ENCODE data around the gene PPIH.
"Not testable (repeated sequence)": the region's sequence is repeated elsewhere in the genome, so short reads cannot be mapped to it uniquely, and the experiment has no call there.

The PPIH gene

DNA sequence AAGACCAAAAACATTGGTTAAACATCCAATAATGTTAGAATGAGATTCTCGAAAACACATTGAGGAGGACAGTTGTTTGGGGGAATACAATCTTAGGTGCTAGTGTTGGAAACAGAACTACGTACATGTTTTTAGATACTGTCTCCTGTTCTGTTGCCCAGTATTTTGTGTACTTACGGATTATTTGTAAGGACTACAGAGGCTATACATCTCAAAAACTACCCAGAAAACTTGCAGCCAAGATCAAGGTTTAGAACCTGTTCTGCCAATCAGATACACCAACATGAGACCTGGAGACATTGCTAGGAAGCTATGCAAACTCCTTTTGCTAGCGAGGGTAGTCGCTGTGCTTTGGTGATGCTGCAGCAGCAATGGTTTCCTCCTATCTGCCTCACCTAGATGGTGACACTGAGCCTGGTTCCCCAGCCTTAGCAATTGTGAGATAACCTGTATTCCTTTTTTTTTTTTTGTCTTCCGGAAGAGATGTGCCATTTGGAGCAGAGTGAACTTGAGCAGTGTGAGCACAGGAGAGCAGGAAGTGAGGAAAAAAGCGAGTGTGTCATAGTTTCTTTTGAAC is 45.8 kb downstream of the PPIH start:
- Histone ChIP-seq H3K4me3 (replicated peaks; ENCODE audit: insufficient read depth, low read length) (no peak overlapping the region), H3K27ac (replicated peaks) (no peak overlapping the region), H3K27me3 (ENCODE audit: insufficient read depth, poor library complexity, severe bottlenecking) (no peaks in the 10 kb centered on the region)
- no peak for DNase-seq (ENCODE audit: low read depth in 1 of 2, low spot score in 1 of 2)
- TF ChIP-seq POLR2AphosphoS5 (IDR thresholded peaks at IDR 0.05; ENCODE audit: low read depth) (peak; percentile 68; the same call in 1 of the 2 replicates), SPI1 (IDR thresholded peaks at IDR 0.05; ENCODE audit: borderline replicate concordance, low read depth) (no peak)

DNA sequence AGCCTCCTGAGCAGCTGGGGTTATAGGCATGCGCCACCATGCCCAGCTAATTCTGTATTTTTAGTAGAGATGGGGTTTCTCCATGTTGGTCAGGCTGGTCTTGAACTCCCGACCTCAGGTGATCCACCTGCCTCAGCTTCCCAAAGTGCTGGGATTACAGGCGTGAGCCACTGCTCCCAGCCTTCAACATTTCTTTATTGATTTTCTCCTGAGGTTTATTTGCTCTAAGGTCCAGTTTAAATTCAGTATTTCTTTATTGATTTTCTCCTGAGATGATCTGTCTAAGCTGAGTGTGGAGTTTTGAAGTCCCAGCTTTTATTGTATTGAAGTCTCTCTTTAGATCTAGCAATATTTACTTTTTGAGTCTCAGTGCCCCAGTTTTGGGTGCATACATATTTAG is 54.6 kb downstream of the PPIH start:
- not testable (repeated sequence) for H3K4me3 ChIP-seq (replicated peaks; ENCODE audit: insufficient read depth, low read length); H3K27me3 ChIP-seq (ENCODE audit: insufficient read depth, poor library complexity, severe bottlenecking); H3K27ac ChIP-seq (replicated peaks); DNase-seq (ENCODE audit: low read depth in 1 of 2, low spot score in 1 of 2)

DNA sequence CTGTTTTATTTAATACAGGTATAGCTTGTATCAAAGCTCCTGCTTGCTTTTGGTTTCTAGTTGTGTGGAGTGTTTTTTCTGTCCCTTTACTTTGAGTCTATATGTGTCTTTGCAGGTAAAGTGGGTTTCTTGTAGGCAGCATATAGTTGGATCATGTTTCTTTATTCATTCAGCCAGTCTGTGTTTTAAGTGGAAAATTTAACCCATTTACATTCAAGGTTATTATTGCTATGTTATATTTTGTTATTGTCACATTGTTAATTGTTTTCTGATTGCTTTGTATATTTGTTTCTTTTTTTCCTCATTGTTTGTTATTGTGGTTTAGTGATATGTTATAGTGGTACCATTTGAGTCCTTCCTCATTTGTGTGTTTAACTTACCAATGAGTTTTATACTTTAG is 55.1 kb downstream of the PPIH start:
- TF ChIP-seq, protein P1, sequence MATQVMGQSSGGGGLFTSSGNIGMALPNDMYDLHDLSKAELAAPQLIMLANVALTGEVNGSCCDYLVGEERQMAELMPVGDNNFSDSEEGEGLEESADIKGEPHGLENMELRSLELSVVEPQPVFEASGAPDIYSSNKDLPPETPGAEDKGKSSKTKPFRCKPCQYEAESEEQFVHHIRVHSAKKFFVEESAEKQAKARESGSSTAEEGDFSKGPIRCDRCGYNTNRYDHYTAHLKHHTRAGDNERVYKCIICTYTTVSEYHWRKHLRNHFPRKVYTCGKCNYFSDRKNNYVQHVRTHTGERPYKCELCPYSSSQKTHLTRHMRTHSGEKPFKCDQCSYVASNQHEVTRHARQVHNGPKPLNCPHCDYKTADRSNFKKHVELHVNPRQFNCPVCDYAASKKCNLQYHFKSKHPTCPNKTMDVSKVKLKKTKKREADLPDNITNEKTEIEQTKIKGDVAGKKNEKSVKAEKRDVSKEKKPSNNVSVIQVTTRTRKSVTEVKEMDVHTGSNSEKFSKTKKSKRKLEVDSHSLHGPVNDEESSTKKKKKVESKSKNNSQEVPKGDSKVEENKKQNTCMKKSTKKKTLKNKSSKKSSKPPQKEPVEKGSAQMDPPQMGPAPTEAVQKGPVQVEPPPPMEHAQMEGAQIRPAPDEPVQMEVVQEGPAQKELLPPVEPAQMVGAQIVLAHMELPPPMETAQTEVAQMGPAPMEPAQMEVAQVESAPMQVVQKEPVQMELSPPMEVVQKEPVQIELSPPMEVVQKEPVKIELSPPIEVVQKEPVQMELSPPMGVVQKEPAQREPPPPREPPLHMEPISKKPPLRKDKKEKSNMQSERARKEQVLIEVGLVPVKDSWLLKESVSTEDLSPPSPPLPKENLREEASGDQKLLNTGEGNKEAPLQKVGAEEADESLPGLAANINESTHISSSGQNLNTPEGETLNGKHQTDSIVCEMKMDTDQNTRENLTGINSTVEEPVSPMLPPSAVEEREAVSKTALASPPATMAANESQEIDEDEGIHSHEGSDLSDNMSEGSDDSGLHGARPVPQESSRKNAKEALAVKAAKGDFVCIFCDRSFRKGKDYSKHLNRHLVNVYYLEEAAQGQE (IDR thresholded peaks at IDR 0.05; ENCODE audit: insufficient replicate concordance, low read depth): no peak
- TF ChIP-seq SPI1 (IDR thresholded peaks at IDR 0.05; ENCODE audit: borderline replicate concordance, low read depth) (no peak), POLR2AphosphoS5 (IDR thresholded peaks at IDR 0.05; ENCODE audit: low read depth) (no peak), GABPA (IDR thresholded peaks at IDR 0.05; ENCODE audit: low read depth) (no peak)
- TF ChIP-seq, protein P2, sequence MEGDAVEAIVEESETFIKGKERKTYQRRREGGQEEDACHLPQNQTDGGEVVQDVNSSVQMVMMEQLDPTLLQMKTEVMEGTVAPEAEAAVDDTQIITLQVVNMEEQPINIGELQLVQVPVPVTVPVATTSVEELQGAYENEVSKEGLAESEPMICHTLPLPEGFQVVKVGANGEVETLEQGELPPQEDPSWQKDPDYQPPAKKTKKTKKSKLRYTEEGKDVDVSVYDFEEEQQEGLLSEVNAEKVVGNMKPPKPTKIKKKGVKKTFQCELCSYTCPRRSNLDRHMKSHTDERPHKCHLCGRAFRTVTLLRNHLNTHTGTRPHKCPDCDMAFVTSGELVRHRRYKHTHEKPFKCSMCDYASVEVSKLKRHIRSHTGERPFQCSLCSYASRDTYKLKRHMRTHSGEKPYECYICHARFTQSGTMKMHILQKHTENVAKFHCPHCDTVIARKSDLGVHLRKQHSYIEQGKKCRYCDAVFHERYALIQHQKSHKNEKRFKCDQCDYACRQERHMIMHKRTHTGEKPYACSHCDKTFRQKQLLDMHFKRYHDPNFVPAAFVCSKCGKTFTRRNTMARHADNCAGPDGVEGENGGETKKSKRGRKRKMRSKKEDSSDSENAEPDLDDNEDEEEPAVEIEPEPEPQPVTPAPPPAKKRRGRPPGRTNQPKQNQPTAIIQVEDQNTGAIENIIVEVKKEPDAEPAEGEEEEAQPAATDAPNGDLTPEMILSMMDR (IDR thresholded peaks at IDR 0.05; ENCODE audit: insufficient read depth, low read length): no peak
- Histone ChIP-seq H3K27me3 (ENCODE audit: insufficient read depth, poor library complexity, severe bottlenecking) (no peaks in the 10 kb centered on the region), H3K27ac (replicated peaks) (no peak overlapping the region), H3K4me3 (replicated peaks; ENCODE audit: insufficient read depth, low read length) (no peak overlapping the region)
- no peak for DNase-seq (ENCODE audit: low read depth in 1 of 2, low spot score in 1 of 2)

DNA sequence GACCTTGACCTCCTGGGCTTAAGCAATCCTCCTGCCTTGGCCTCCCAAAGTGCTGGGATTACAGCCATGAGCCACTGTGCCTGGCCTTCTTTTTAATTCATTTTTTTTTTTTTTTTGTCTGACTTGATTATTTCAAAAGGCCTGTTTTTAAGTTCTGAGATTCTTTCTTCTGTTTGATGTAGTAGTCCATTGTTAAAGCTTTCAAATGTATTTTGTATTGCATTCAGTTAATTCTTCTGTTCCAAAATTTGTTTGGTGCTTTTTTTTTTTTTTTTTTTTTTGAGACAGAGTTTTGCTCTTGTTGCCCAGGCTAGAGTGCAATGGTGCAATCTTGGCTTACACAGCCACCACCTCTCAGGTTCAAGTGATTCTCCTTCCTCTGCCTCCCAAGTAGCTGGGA is 56.2 kb downstream of the PPIH start:
- not testable (repeated sequence) for H3K4me3 ChIP-seq (replicated peaks; ENCODE audit: insufficient read depth, low read length); H3K27me3 ChIP-seq (ENCODE audit: insufficient read depth, poor library complexity, severe bottlenecking); H3K27ac ChIP-seq (replicated peaks); DNase-seq (ENCODE audit: low read depth in 1 of 2, low spot score in 1 of 2)

DNA sequence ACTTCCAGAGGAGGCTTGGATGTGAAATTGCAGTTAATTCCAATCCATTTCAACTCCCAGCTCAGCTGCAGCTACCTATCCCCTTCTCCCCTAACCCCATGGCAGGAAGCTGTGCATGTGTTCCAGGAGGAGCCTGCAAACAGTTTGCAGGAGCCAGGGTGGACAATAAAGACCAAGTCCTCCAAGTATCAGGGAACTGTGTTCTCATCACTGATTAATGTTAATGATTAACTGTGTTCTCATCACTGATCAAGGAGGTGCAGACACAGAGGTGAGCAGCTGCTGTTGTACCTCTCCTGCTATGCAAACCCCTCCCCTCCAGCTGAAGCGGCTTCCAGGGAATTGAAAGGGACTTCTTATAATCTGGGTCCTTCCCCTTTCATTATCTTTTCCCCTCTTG is 62.6 kb downstream of the PPIH start:
- no peak for DNase-seq (ENCODE audit: low read depth in 1 of 2, low spot score in 1 of 2)
- no peak overlapping the region for H3K4me3 ChIP-seq (replicated peaks; ENCODE audit: insufficient read depth, low read length)
- no peak overlapping the region for H3K27ac ChIP-seq (replicated peaks)
- no peaks in the 10 kb centered on the region for H3K27me3 ChIP-seq (ENCODE audit: insufficient read depth, poor library complexity, severe bottlenecking)
- TF ChIP-seq GABPA (IDR thresholded peaks at IDR 0.05; ENCODE audit: low read depth): no peak
- TF ChIP-seq, protein P2 (IDR thresholded peaks at IDR 0.05; ENCODE audit: insufficient read depth, low read length): no peak
- no peak for TF ChIP-seq POLR2AphosphoS5 (IDR thresholded peaks at IDR 0.05; ENCODE audit: low read depth)
- TF ChIP-seq, protein P1 (IDR thresholded peaks at IDR 0.05; ENCODE audit: insufficient replicate concordance, low read depth): no peak
- TF ChIP-seq SPI1 (IDR thresholded peaks at IDR 0.05; ENCODE audit: borderline replicate concordance, low read depth): no peak

Measured in HL-60 (cell line).